HepG2 (cell line): Measurements from ENCODE around the gene NUDT3. TPM values are rescaled to one million over a fixed set of nuclear protein-coding genes. Genes with fewer than 3 reads are reported as not detected.

Experiments
- KLF12 ChIP-seq: sonication (generic); formaldehyde crosslinking; IDR thresholded peaks from 2 replicates; pipeline ENCODE4 v1.4.0; 2020; ENCODE audit warnings: missing genetic modification reagents, borderline replicate concordance
- RAD51 ChIP-seq: fragments of 450-650 bp; IDR thresholded peaks from 2 replicates; pipeline ENCODE4 v1.6.1; 2016; ENCODE audit warnings: borderline replicate concordance
- REPIN1 ChIP-seq: sonication (generic); formaldehyde crosslinking; IDR thresholded peaks from 2 replicates; pipeline ENCODE4 v1.8.0; 2022; ENCODE audit warnings: missing genetic modification reagents, low read depth, mild to moderate bottlenecking, borderline replicate concordance
- SUZ12 ChIP-seq: fragments of 150-350 bp; IDR thresholded peaks from 2 replicates; pipeline ENCODE4 v1.6.1; 2014; ENCODE audit warnings: low read depth, low read length
- TAF1 ChIP-seq: sonication (generic); formaldehyde crosslinking; IDR thresholded peaks from 2 replicates; pipeline ENCODE4 v1.4.0; 2020; ENCODE audit warnings: missing genetic modification reagents
- THYN1 ChIP-seq: sonication (generic); formaldehyde crosslinking; IDR thresholded peaks from 2 replicates; pipeline ENCODE4 v1.8.1; 2023; ENCODE audit warnings: low read depth, mild to moderate bottlenecking, moderate library complexity, missing genetic modification reagents, borderline replicate concordance
- ZFP36L2 ChIP-seq: sonication (generic); formaldehyde crosslinking; IDR thresholded peaks from 2 replicates; pipeline ENCODE4 v1.4.0; 2020; ENCODE audit warnings: missing genetic modification reagents
- ZFP37 ChIP-seq: sonication (generic); formaldehyde crosslinking; IDR thresholded peaks from 2 replicates; pipeline ENCODE4 v1.4.0; 2020; ENCODE audit warnings: missing genetic modification reagents, borderline replicate concordance
- ZNF205 ChIP-seq: IDR thresholded peaks from 2 replicates; pipeline ENCODE4 v1.6.1; 2018; ENCODE audit warnings: missing biosample characterization, missing genetic modification reagents
- ZNF569 ChIP-seq: sonication (generic); formaldehyde crosslinking; IDR thresholded peaks from 2 replicates; pipeline ENCODE4 v1.5.0; 2020; ENCODE audit warnings: mild to moderate bottlenecking, missing genetic modification reagents, moderate library complexity, borderline replicate concordance
- ZNF619 ChIP-seq: sonication (generic); formaldehyde crosslinking; IDR thresholded peaks from 2 replicates; pipeline ENCODE4 v1.4.0; 2020; ENCODE audit warnings: mild to moderate bottlenecking, missing genetic modification reagents
- ZNF775 ChIP-seq: sonication (generic); formaldehyde crosslinking; IDR thresholded peaks from 2 replicates; pipeline ENCODE4 v1.4.0; 2020; ENCODE audit warnings: missing genetic modification reagents, mild to moderate bottlenecking, moderate library complexity, borderline replicate concordance
- polyA plus RNA-seq, 8 experiments: library from polyadenylated mRNA; depleted of rRNA in 3 of 8; stranded (reverse) in 7 of 8; unstranded in 1 of 8; fragments of >200 nt; fragmentation: Illumina TruSeq in 4 of 8; extraction: Trizol in 4 of 8; gene quantifications; 2 replicates each; pipeline versions ENCODE4 v1.2.1 to v1.2.3, GENCODE V29; 2011 to 2016; ENCODE audit warnings: low read depth in 4 of 8, missing spikeins in 1 of 8, mixed read lengths in 1 of 8; ENCODE audit not compliant: insufficient read depth in 1 of 8
- total RNA-seq, 5 experiments: library from RNA; depleted of rRNA; stranded (reverse); fragments of >200 nt; fragmentation: Illumina TruSeq; extraction: Trizol; gene quantifications; 2 replicates each; pipeline ENCODE4 v1.2.3, GENCODE V29; 2016; ENCODE audit warnings: low read depth in 1 of 5
- TF ChIP-seq, protein P1 (sequence below): sonication (generic); formaldehyde crosslinking; IDR thresholded peaks from 2 replicates; pipeline ENCODE4 v1.8.0; 2022; ENCODE audit warnings: mild to moderate bottlenecking, missing genetic modification reagents
- TF ChIP-seq, protein P2 (sequence below): sonication (generic); formaldehyde crosslinking; IDR thresholded peaks from 2 replicates; pipeline ENCODE4 v1.5.1; 2020; ENCODE audit warnings: mild to moderate bottlenecking, missing genetic modification reagents, borderline replicate concordance
- TF ChIP-seq, protein P3 (sequence below): sonication (generic); formaldehyde crosslinking; IDR thresholded peaks from 2 replicates; pipeline ENCODE4 v1.8.0; 2022; ENCODE audit warnings: missing genetic modification reagents, mild to moderate bottlenecking, moderate library complexity, borderline replicate concordance
- TF ChIP-seq, protein P4 (sequence below): sonication (generic); formaldehyde crosslinking; IDR thresholded peaks from 2 replicates; pipeline ENCODE4 v1.4.0; 2020; ENCODE audit warnings: missing genetic modification reagents
- TF ChIP-seq, protein P5 (sequence below): sonication (generic); formaldehyde crosslinking; IDR thresholded peaks from 2 replicates; pipeline ENCODE4 v1.9.0; 2021; ENCODE audit warnings: missing genetic modification reagents, borderline replicate concordance

Gene NUDT3
- total and polyA plus RNA-seq, 2 of the 13 experiments (the other 11 are each of a cell fraction or from before 2014, with no cell fraction given) = 20.2 to 20.6 TPM

DNA sequence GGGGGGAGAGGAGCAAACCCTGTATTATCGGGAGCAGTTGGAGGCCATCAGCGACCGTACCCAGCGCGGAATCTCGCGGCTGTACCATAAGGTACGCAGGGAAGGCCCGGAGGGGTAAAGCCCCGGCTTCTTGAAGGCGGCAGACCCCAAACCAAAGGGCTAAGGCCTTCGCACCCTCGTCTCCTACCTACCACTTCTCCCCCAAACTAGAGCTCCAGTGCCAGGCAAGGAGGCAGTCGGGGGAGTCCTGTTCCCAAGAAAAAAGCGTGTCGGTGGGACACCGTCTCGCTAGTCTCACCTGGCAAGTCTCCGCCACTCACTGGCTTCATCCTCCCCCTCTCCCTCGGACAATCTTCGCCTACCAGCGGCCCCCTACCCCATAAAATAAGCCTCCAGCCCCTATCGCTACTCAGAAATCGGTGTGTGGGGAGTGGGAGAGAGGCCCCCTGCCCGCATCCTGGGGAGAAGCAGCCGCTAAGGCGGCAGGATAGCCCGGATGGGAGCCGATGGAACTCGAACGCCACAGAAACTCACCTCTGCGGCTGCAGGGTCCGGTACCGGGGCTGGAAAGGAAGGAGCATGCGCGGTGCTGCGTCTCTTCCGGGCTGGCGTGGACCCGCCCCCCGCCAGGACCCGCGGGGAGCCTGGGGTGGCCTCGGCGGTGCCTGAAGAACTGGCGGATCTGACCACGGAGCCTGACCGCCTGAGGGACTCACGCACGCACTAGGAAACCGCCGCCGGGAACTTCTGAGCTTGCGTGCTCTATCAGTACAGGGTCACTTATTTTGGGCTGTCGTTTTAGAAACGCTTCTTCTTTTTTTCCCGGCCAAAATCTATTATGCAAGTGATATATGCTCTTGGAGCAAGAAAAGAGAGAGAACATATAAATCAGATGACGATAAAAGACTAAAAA, 33.3 kb upstream of the NUDT3 start, which contains the start of gene RPS10 (continued):
- TF ChIP-seq, protein P1, sequence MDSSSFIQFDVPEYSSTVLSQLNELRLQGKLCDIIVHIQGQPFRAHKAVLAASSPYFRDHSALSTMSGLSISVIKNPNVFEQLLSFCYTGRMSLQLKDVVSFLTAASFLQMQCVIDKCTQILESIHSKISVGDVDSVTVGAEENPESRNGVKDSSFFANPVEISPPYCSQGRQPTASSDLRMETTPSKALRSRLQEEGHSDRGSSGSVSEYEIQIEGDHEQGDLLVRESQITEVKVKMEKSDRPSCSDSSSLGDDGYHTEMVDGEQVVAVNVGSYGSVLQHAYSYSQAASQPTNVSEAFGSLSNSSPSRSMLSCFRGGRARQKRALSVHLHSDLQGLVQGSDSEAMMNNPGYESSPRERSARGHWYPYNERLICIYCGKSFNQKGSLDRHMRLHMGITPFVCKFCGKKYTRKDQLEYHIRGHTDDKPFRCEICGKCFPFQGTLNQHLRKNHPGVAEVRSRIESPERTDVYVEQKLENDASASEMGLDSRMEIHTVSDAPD = no peak
- TF ChIP-seq KLF12 (no peak), ZNF775 (CRISPR knock-in tag) (no peak), ZFP37 (peak; percentile 11; the same call in 1 of the 2 replicates), ZNF569 (CRISPR knock-in tag) (peak; percentile 77; the same call in 1 of the 2 replicates), RAD51 (no peak), TAF1 (peak; percentile 100), REPIN1 (peak; percentile 48; the same call in 1 of the 2 replicates), ZNF205 (CRISPR knock-in tag) (0 out of 2 replicates have a peak, but pooled peaks have one; percentile 12), SUZ12 (no peak), THYN1 (CRISPR knock-in tag) (no peak), ZNF619 (CRISPR knock-in tag) (peak; percentile 83; the same call in 1 of the 2 replicates), ZFP36L2 (CRISPR knock-in tag) (0 out of 2 replicates have a peak, but pooled peaks have one; percentile 7)
- TF ChIP-seq, protein P2, sequence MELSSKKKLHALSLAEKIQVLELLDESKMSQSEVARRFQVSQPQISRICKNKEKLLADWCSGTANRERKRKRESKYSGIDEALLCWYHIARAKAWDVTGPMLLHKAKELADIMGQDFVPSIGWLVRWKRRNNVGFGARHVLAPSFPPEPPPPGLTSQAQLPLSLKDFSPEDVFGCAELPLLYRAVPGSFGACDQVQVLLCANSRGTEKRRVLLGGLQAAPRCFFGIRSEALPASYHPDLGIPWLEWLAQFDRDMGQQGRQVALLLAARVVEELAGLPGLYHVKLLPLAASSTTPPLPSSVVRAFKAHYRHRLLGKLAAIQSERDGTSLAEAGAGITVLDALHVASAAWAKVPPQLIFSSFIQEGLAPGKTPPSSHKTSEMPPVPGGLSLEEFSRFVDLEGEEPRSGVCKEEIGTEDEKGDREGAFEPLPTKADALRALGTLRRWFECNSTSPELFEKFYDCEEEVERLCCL = 0 out of 2 replicates have a peak, but pooled peaks have one; percentile 78
- TF ChIP-seq, protein P3, sequence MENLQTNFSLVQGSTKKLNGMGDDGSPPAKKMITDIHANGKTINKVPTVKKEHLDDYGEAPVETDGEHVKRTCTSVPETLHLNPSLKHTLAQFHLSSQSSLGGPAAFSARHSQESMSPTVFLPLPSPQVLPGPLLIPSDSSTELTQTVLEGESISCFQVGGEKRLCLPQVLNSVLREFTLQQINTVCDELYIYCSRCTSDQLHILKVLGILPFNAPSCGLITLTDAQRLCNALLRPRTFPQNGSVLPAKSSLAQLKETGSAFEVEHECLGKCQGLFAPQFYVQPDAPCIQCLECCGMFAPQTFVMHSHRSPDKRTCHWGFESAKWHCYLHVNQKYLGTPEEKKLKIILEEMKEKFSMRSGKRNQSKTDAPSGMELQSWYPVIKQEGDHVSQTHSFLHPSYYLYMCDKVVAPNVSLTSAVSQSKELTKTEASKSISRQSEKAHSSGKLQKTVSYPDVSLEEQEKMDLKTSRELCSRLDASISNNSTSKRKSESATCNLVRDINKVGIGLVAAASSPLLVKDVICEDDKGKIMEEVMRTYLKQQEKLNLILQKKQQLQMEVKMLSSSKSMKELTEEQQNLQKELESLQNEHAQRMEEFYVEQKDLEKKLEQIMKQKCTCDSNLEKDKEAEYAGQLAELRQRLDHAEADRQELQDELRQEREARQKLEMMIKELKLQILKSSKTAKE (CRISPR knock-in tag) = no peak
- TF ChIP-seq, protein P4, sequence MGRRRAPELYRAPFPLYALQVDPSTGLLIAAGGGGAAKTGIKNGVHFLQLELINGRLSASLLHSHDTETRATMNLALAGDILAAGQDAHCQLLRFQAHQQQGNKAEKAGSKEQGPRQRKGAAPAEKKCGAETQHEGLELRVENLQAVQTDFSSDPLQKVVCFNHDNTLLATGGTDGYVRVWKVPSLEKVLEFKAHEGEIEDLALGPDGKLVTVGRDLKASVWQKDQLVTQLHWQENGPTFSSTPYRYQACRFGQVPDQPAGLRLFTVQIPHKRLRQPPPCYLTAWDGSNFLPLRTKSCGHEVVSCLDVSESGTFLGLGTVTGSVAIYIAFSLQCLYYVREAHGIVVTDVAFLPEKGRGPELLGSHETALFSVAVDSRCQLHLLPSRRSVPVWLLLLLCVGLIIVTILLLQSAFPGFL = no peak
- TF ChIP-seq, protein P5, sequence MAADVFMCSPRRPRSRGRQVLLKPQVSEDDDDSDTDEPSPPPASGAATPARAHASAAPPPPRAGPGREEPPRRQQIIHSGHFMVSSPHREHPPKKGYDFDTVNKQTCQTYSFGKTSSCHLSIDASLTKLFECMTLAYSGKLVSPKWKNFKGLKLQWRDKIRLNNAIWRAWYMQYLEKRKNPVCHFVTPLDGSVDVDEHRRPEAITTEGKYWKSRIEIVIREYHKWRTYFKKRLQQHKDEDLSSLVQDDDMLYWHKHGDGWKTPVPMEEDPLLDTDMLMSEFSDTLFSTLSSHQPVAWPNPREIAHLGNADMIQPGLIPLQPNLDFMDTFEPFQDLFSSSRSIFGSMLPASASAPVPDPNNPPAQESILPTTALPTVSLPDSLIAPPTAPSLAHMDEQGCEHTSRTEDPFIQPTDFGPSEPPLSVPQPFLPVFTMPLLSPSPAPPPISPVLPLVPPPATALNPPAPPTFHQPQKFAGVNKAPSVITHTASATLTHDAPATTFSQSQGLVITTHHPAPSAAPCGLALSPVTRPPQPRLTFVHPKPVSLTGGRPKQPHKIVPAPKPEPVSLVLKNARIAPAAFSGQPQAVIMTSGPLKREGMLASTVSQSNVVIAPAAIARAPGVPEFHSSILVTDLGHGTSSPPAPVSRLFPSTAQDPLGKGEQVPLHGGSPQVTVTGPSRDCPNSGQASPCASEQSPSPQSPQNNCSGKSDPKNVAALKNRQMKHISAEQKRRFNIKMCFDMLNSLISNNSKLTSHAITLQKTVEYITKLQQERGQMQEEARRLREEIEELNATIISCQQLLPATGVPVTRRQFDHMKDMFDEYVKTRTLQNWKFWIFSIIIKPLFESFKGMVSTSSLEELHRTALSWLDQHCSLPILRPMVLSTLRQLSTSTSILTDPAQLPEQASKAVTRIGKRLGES (CRISPR knock-in tag) = no peak
